H9 (cell line): ENCODE data around the gene PRR33. TPM values are rescaled to one million over a fixed set of nuclear protein-coding genes. Genes with fewer than 3 reads are reported as not detected.

Experiments
- DNase-seq: peaks from one replicate; pipeline ENCODE4 v3.0.0-alpha.2; 2017
- H2AFZ ChIP-seq: one replicate; pipeline ENCODE4 v1.6.1; 2013; ENCODE audit warnings: mild to moderate bottlenecking, low read length, control low read depth, moderate library complexity
- H2AK5ac ChIP-seq: 2 replicates; pipeline ENCODE4 v1.6.1; 2013; ENCODE audit warnings: low read length, control low read depth, mixed read lengths; ENCODE audit not compliant: insufficient read length
- H2BK120ac ChIP-seq: one replicate; pipeline ENCODE4 v1.6.1; 2013; ENCODE audit warnings: low read depth, mild to moderate bottlenecking, low read length, control low read depth, inconsistent platforms; ENCODE audit not compliant: poor library complexity, severe bottlenecking
- H2BK12ac ChIP-seq: 2 replicates; pipeline ENCODE4 v1.6.1; 2013; ENCODE audit warnings: low read length, control low read depth, mixed read lengths, low read depth; ENCODE audit not compliant: insufficient read length
- H2BK15ac ChIP-seq: 2 replicates; pipeline ENCODE4 v1.6.1; 2013; ENCODE audit warnings: low read depth, low read length, control low read depth
- H2BK20ac ChIP-seq: one replicate; pipeline ENCODE4 v1.6.1; 2013; ENCODE audit warnings: low read depth, mild to moderate bottlenecking, low read length, control low read depth, inconsistent platforms; ENCODE audit not compliant: poor library complexity, severe bottlenecking
- H2BK5ac ChIP-seq: 2 replicates; pipeline ENCODE4 v1.6.1; 2013; ENCODE audit warnings: low read length, control low read depth, mixed read lengths; ENCODE audit not compliant: insufficient read length
- H3K14ac ChIP-seq: 2 replicates; pipeline ENCODE4 v1.6.1; 2013; ENCODE audit warnings: low read length, control low read depth; ENCODE audit not compliant: insufficient read depth
- H3K18ac ChIP-seq: 2 replicates; pipeline ENCODE4 v1.6.1; 2013; ENCODE audit warnings: low read depth, mild to moderate bottlenecking, mixed read lengths, low read length, control low read depth; ENCODE audit not compliant: insufficient read length
- H3K23ac ChIP-seq: 2 replicates; pipeline ENCODE4 v1.6.1; 2013; ENCODE audit warnings: low read length, control low read depth, mixed read lengths, low read depth; ENCODE audit not compliant: insufficient read length
- H3K23me2 ChIP-seq: 2 replicates; pipeline ENCODE4 v1.6.1; 2013; ENCODE audit warnings: low read depth, mild to moderate bottlenecking, mixed read lengths, low read length, control low read depth; ENCODE audit not compliant: insufficient read length, poor library complexity, severe bottlenecking
- H3K27ac ChIP-seq: 2 replicates; pipeline ENCODE4 v1.5.1; 2013; ENCODE audit warnings: low read length, control low read depth, mixed read lengths, low read depth; ENCODE audit not compliant: insufficient read length
- H3K27me3 ChIP-seq: 2 replicates; pipeline ENCODE4 v1.6.1; 2013; ENCODE audit warnings: low read length, control low read depth, inconsistent platforms; ENCODE audit not compliant: insufficient read depth
- H3K4ac ChIP-seq: 2 replicates; pipeline ENCODE4 v1.6.1; 2013; ENCODE audit warnings: low read depth, mild to moderate bottlenecking, control low read depth, inconsistent platforms, low read length, moderate library complexity
- H3K4me1 ChIP-seq: 2 replicates; pipeline ENCODE4 v1.6.1; 2013; ENCODE audit warnings: low read length, control low read depth, inconsistent platforms; ENCODE audit not compliant: insufficient read depth
- H3K4me2 ChIP-seq: 2 replicates; pipeline ENCODE4 v1.6.1; 2013; ENCODE audit warnings: low read length, control low read depth, mixed read lengths; ENCODE audit not compliant: insufficient read length, insufficient read depth
- H3K56ac ChIP-seq: 2 replicates; pipeline ENCODE4 v1.6.1; 2013; ENCODE audit warnings: low read depth, mild to moderate bottlenecking, mixed read lengths, low read length, control low read depth; ENCODE audit not compliant: insufficient read length
- H3K79me1 ChIP-seq: 2 replicates; pipeline ENCODE4 v1.6.1; 2013; ENCODE audit warnings: low read depth, mild to moderate bottlenecking, moderate library complexity, low read length, control low read depth, inconsistent platforms; ENCODE audit not compliant: insufficient read depth, poor library complexity, severe bottlenecking
- H3K79me2 ChIP-seq: 2 replicates; pipeline ENCODE4 v1.6.1; 2013; ENCODE audit warnings: low read length, control low read depth, inconsistent platforms; ENCODE audit not compliant: insufficient read depth
- H3K9ac ChIP-seq: 2 replicates; pipeline ENCODE4 v1.6.1; 2013; ENCODE audit warnings: low read length, control low read depth, mixed read lengths; ENCODE audit not compliant: insufficient read length; ENCODE audit errors: extremely low read depth
- H3K9me3 ChIP-seq: one replicate; pipeline ENCODE4 v1.6.1; 2013; ENCODE audit warnings: low read depth, low read length, inconsistent platforms; ENCODE audit not compliant: control insufficient read depth
- H3T11ph ChIP-seq: one replicate; pipeline ENCODE4 v1.6.1; 2013; ENCODE audit warnings: mild to moderate bottlenecking, low read length, control low read depth, inconsistent platforms
- H4K20me1 ChIP-seq: one replicate; pipeline ENCODE4 v1.6.1; 2013; ENCODE audit not compliant: control insufficient read depth, insufficient read length, insufficient read depth
- H4K5ac ChIP-seq: 2 replicates; pipeline ENCODE4 v1.6.1; 2013; ENCODE audit warnings: low read depth, mild to moderate bottlenecking, mixed read lengths, low read length, control low read depth; ENCODE audit not compliant: insufficient read length
- H4K8ac ChIP-seq: replicated peaks from 2 replicates; pipeline ENCODE4 v1.6.1; 2013; ENCODE audit warnings: low read length, control low read depth, mixed read lengths, low read depth; ENCODE audit not compliant: insufficient read length
- H4K91ac ChIP-seq: 2 replicates; pipeline ENCODE4 v1.6.1; 2013; ENCODE audit warnings: low read depth, mild to moderate bottlenecking, moderate library complexity, mixed read lengths, low read length, control low read depth; ENCODE audit not compliant: insufficient read length
- H3K27ac Mint-ChIP-seq, 3 experiments: 2 replicates in 2 of 3; 3 replicates in 1 of 3; pipeline ENCODE4 v1.8.0; 2020 to 2021; ENCODE audit warnings: mixed read lengths in 3 of 3, mild to moderate bottlenecking in 1 of 3, moderate library complexity in 1 of 3
- H3K27me3 Mint-ChIP-seq: 2 replicates; pipeline ENCODE4 v1.8.0; 2021; ENCODE audit warnings: low read depth, mild to moderate bottlenecking, moderate library complexity, mixed read lengths
- H3K36me3 Mint-ChIP-seq, 3 experiments: 2 replicates in 2 of 3; 3 replicates in 1 of 3; pipeline ENCODE4 v1.8.0; 2020 to 2021; ENCODE audit warnings: low read depth in 3 of 3, mixed read lengths in 3 of 3; ENCODE audit not compliant: insufficient read depth in 1 of 3
- H3K4me1 Mint-ChIP-seq, 2 experiments: 2 replicates each; pipeline ENCODE4 v1.8.0; 2020; ENCODE audit warnings: mixed read lengths in 2 of 2
- H3K4me3 Mint-ChIP-seq, 2 experiments: 2 replicates in 1 of 2; 3 replicates in 1 of 2; pipeline ENCODE4 v1.8.0; 2020 to 2021; ENCODE audit warnings: mild to moderate bottlenecking in 2 of 2, mixed read lengths in 2 of 2, moderate library complexity in 1 of 2
- H3K9me3 Mint-ChIP-seq, 2 experiments: 2 replicates in 1 of 2; 3 replicates in 1 of 2; pipeline ENCODE4 v1.8.0; 2020; ENCODE audit warnings: mild to moderate bottlenecking in 2 of 2, mixed read lengths in 2 of 2, moderate library complexity in 1 of 2
- CTCF ChIP-seq: fragments of 200-600 bp; sonication (generic); conservative IDR thresholded peaks from 3 replicates; pipeline ENCODE4 v1.8.0; 2021; ENCODE audit warnings: antibody characterized with exemption, mild to moderate bottlenecking
- WGBS: extraction: QIAGEN DNeasy Blood & Tissue Kit; methylation state at CpG from one replicate; pipeline ENCODE4 v1.1.7; 2013; ENCODE audit warnings: missing lambda C conversion rate, low lambda C conversion rate, mixed read lengths; ENCODE audit not compliant: insufficient read length; ENCODE audit errors: extremely low coverage; 5-methylcytosine and 5-hydroxymethylcytosine counted together
- total RNA-seq: library from RNA; stranded (reverse); gene quantifications from 2 replicates; pipeline ENCODE4 v1.2.1, GENCODE V29; 2021

The PRR33 gene
- total RNA-seq, 1 experiment from 2014 or later, result not detected

- Histone ChIP-seq H3K9ac (no peak overlapping the region), H4K8ac (no peak overlapping the region), H2BK20ac (no peak overlapping the region), H3K27ac (no peak overlapping the region), H2AK5ac (no peak overlapping the region), H2BK120ac (no peak overlapping the region), H3K4me2 (no peak overlapping the region), H3K23ac (no peak overlapping the region), H2BK5ac (no peak overlapping the region), H3K23me2 (no peaks in the 10 kb centered on the region), H4K20me1 (no peaks in the 10 kb centered on the region), H2BK15ac (peak overlapping the region; percentile 72; the same call in 1 of the 2 replicates), H3K27me3 (no peaks in the 10 kb centered on the region), H3K4me1 (no peaks in the 10 kb centered on the region), H2BK12ac (no peak overlapping the region), H4K5ac (no peak overlapping the region), H3K4ac (no peak overlapping the region), H3T11ph (no peak overlapping the region), H3K79me1 (no peaks in the 10 kb centered on the region), H2AFZ (no peak overlapping the region), H3K18ac (no peak overlapping the region), H3K14ac (no peak overlapping the region), H4K91ac (no peak overlapping the region), H3K79me2 (no peaks in the 10 kb centered on the region), H3K9me3 (no peaks in the 10 kb centered on the region), H3K56ac (no peak overlapping the region)
- H3K9me3 Mint-ChIP-seq, result no peaks in the 10 kb centered on the region
- no peak for DNase-seq
- no CpG with 5 or more reads among the region's 30 CpGs for WGBS
- peaks cover 2 to 7% of the 10 kb centered on the region in 2 experiments; a peak in 1 of 4 replicates for H3K4me1 Mint-ChIP-seq
- no peak for TF ChIP-seq CTCF
- no peaks in the 10 kb centered on the region for H3K36me3 Mint-ChIP-seq
- no peak overlapping the region for H3K27ac Mint-ChIP-seq
- no peaks in the 10 kb centered on the region; the same call in 1 of the 2 replicates for H3K27me3 Mint-ChIP-seq
- no peak overlapping the region for H3K4me3 Mint-ChIP-seq
These were observed 13.3 kb downstream of the PRR33 start for GRCh38 chr11:1878137-1879031.
